ENCODE data around the gene MEIS3.

DNA sequence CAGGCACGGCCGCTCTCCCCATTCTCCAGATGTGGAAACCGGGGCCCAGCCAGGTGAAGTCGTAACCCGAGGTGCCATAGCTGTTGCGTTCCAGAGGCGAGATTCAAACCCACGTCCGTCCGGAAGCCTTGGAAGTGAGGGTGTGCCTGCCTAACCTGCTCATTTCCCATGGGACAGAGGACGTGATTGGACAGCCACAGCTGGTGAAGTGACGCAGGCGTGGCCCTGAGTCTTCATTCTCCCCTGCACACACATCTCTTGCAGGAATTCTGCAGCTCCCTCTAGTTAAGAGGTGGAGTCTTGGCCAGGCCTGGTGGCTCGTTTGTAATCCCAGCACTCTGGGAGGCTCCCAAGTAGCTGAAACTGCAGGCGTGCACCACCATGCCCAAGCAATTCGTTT lies 16.8 kb downstream of the MEIS3 start:
- TF ChIP-seq POLR2A (IDR thresholded peaks at IDR 0.05; ENCODE audit: low read length) (no peak), GATA1 (IDR thresholded peaks at IDR 0.05; ENCODE audit: low read depth, low read length) (no peak)
